Suprapubic skin (tissue), 4 donors: ENCODE results near the gene SLTM.

Experiments
- EP300 ChIP-seq: sonication (generic); formaldehyde crosslinking; IDR thresholded peaks from one replicate; pipeline ENCODE4 v1.6.1; 2017; ENCODE audit warnings: antibody characterized with exemption
- POLR2A ChIP-seq, 2 donors: fragments of 450-650 bp; IDR thresholded peaks; one replicate each; pipeline ENCODE4 v1.6.1; 2017; ENCODE audit warnings: antibody characterized with exemption in 2 of 2, mild to moderate bottlenecking in 2 of 2, moderate library complexity in 2 of 2
- POLR2AphosphoS5 ChIP-seq, 3 donors: sonication (generic); formaldehyde crosslinking; IDR thresholded peaks; one replicate each; pipeline ENCODE4 v1.6.1; 2017; ENCODE audit warnings: antibody characterized with exemption in 3 of 3
- TF ChIP-seq, protein P1 (sequence below), 2 donors: fragments of 200-600 bp in 1 of 2; fragments of 450-650 bp in 1 of 2; sonication (generic) in 1 of 2; IDR thresholded peaks; one replicate each; pipeline ENCODE4 v1.5.1; 2016 to 2019; ENCODE audit warnings: antibody characterized with exemption in 2 of 2, mild to moderate bottlenecking in 1 of 2, moderate library complexity in 1 of 2

DNA sequence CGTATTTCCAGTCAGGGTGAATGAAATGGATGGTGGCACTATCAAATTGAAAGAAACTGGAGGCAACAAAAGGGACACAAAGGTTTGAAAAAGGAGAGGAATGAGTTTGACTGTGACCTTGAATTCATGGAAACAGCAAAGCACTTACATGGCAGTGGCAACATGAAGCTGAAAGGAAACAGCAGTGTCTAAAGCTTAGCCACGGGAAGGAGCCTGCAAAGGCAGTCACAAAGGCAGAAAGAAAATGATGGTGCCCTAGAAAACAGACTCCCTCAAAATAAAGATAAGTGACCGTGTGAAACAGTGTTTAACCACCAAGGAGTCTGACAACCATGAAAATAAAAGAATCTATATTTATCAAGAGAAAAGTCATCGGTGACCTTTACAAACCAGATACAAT, 51.2 kb downstream of the SLTM start:
- TF ChIP-seq, protein P1, sequence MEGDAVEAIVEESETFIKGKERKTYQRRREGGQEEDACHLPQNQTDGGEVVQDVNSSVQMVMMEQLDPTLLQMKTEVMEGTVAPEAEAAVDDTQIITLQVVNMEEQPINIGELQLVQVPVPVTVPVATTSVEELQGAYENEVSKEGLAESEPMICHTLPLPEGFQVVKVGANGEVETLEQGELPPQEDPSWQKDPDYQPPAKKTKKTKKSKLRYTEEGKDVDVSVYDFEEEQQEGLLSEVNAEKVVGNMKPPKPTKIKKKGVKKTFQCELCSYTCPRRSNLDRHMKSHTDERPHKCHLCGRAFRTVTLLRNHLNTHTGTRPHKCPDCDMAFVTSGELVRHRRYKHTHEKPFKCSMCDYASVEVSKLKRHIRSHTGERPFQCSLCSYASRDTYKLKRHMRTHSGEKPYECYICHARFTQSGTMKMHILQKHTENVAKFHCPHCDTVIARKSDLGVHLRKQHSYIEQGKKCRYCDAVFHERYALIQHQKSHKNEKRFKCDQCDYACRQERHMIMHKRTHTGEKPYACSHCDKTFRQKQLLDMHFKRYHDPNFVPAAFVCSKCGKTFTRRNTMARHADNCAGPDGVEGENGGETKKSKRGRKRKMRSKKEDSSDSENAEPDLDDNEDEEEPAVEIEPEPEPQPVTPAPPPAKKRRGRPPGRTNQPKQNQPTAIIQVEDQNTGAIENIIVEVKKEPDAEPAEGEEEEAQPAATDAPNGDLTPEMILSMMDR (IDR thresholded peaks at IDR 0.05): no peak
- no peak for TF ChIP-seq POLR2A (IDR thresholded peaks at IDR 0.05)
- TF ChIP-seq EP300: no peak
- no peak for TF ChIP-seq POLR2AphosphoS5 (IDR thresholded peaks at IDR 0.05)
